IMR-90 (cell line): ENCODE measurements around the gene ZBED4. TPM values are rescaled to one million over a fixed set of nuclear protein-coding genes. Genes with fewer than 3 reads are reported as not detected.

Experiments used
- ATAC-seq: fragments of 200-7000 bp; cut with Tn5 transposase; 2 replicates; pipeline ENCODE4 v1.9.1; 2020; ENCODE audit warnings: low read depth, mild to moderate bottlenecking, moderate library complexity
- BruUV-seq: library from RNA; stranded (reverse); fragments of 400-500 nt; replicated peaks from 2 replicates; lab custom pipeline; 2021; lab: Mats Ljungman, UMichigan
- CTCF ChIA-PET: fragments of 300-600 bp; formaldehyde crosslinking; extraction: SDS; loops from one replicate; lab custom pipeline; 2021; ENCODE audit warnings: antibody characterized with exemption; lab: Yijun Ruan, JAX
- POLR2A ChIA-PET: fragments of 300-600 bp; sonication (Branson Sonifier 250); formaldehyde crosslinking; loops from one replicate; lab custom pipeline; 2022; ENCODE audit warnings: antibody characterized with exemption; ENCODE audit not compliant: unreplicated experiment; lab: Charles Lee
- DNase-seq: peaks from one replicate; pipeline ENCODE4 v3.0.0; 2013
- H2AFZ ChIP-seq: replicated peaks from 2 replicates; pipeline ENCODE3; 2013; ENCODE audit warnings: low read length, mild to moderate bottlenecking; ENCODE audit not compliant: poor library complexity
- H2AK5ac ChIP-seq: 2 replicates; pipeline ENCODE4 v1.6.1; 2013; ENCODE audit warnings: low read depth, low read length, inconsistent platforms
- H2AK9ac ChIP-seq: replicated peaks from 2 replicates; pipeline ENCODE3; 2013; ENCODE audit warnings: mild to moderate bottlenecking, low read depth, low read length, moderate library complexity; ENCODE audit not compliant: poor library complexity
- H2BK120ac ChIP-seq: 2 replicates; pipeline ENCODE4 v1.6.1; 2013; ENCODE audit warnings: low read depth, low read length, inconsistent platforms
- H2BK15ac ChIP-seq: 3 replicates; pipeline ENCODE4 v1.6.1; 2013; ENCODE audit warnings: low read depth, low read length, inconsistent platforms
- H2BK20ac ChIP-seq: 2 replicates; pipeline ENCODE4 v1.6.1; 2013; ENCODE audit warnings: low read depth, mild to moderate bottlenecking, inconsistent platforms, low read length, moderate library complexity
- H2BK5ac ChIP-seq: 2 replicates; pipeline ENCODE4 v1.6.1; 2013; ENCODE audit warnings: mild to moderate bottlenecking, low read depth, low read length, inconsistent platforms; ENCODE audit not compliant: poor library complexity, severe bottlenecking
- H3K14ac ChIP-seq: replicated peaks from 2 replicates; pipeline ENCODE4 v1.6.1; 2013; ENCODE audit warnings: low read depth, low read length, inconsistent platforms
- H3K18ac ChIP-seq: 2 replicates; pipeline ENCODE4 v1.6.1; 2013; ENCODE audit warnings: low read depth, low read length, control low read depth
- H3K23ac ChIP-seq: 2 replicates; pipeline ENCODE4 v1.6.1; 2013; ENCODE audit warnings: low read depth, low read length, inconsistent platforms
- H3K27ac ChIP-seq: 2 replicates; pipeline ENCODE4 v1.5.1; 2013; ENCODE audit warnings: mild to moderate bottlenecking, control low read depth, low read length; ENCODE audit not compliant: insufficient read depth
- H3K27me3 ChIP-seq: 2 replicates; pipeline ENCODE4 v1.6.1; 2013; ENCODE audit warnings: low read length; ENCODE audit not compliant: control insufficient read depth, insufficient read depth
- H3K36me3 ChIP-seq: 2 replicates; pipeline ENCODE4 v1.6.1; 2013; ENCODE audit warnings: low read length, mixed read lengths; ENCODE audit not compliant: control insufficient read depth, insufficient read depth
- H3K4ac ChIP-seq: 2 replicates; pipeline ENCODE4 v1.6.1; 2013; ENCODE audit warnings: low read depth, low read length, inconsistent platforms
- H3K4me1 ChIP-seq: 2 replicates; pipeline ENCODE4 v1.6.1; 2013; ENCODE audit warnings: low read length, mixed read lengths; ENCODE audit not compliant: control insufficient read depth, insufficient read depth
- H3K4me2 ChIP-seq: 2 replicates; pipeline ENCODE4 v1.6.1; 2013; ENCODE audit warnings: low read depth, mild to moderate bottlenecking, control low read depth, low read length, moderate library complexity
- H3K4me3 ChIP-seq: 2 replicates; pipeline ENCODE4 v1.5.1; 2013; ENCODE audit warnings: low read depth, mild to moderate bottlenecking, control low read depth, low read length, moderate library complexity; ENCODE audit not compliant: insufficient read depth
- H3K56ac ChIP-seq: 2 replicates; pipeline ENCODE4 v1.6.1; 2013; ENCODE audit warnings: low read length, inconsistent platforms; ENCODE audit not compliant: insufficient read depth; ENCODE audit errors: extremely low read depth
- H3K79me1 ChIP-seq, 2 experiments: 2 replicates each; pipeline ENCODE4 v1.6.1; 2013; ENCODE audit warnings: low read length in 2 of 2, inconsistent platforms in 1 of 2, low read depth in 1 of 2
- H3K9ac ChIP-seq: 2 replicates; pipeline ENCODE4 v1.6.1; 2013; ENCODE audit warnings: low read depth, low read length, control low read depth
- H3K9me1 ChIP-seq: 2 replicates; pipeline ENCODE4 v1.6.1; 2013; ENCODE audit warnings: low read length, inconsistent platforms; ENCODE audit not compliant: insufficient read depth
- H3K9me3 ChIP-seq: 2 replicates; pipeline ENCODE4 v1.6.1; 2013; ENCODE audit warnings: low read length; ENCODE audit not compliant: control insufficient read depth, insufficient read depth
- H4K20me1 ChIP-seq: 2 replicates; pipeline ENCODE4 v1.6.1; 2013; ENCODE audit warnings: low read length, inconsistent platforms; ENCODE audit not compliant: insufficient read depth
- H4K5ac ChIP-seq: 2 replicates; pipeline ENCODE4 v1.6.1; 2013; ENCODE audit warnings: mild to moderate bottlenecking, low read depth, low read length, control low read depth
- H4K8ac ChIP-seq, 2 experiments: 2 replicates each; pipeline ENCODE4 v1.6.1; 2013; ENCODE audit warnings: low read depth in 2 of 2, low read length in 2 of 2, control low read depth in 1 of 2, inconsistent platforms in 1 of 2
- H4K91ac ChIP-seq: 2 replicates; pipeline ENCODE4 v1.6.1; 2013; ENCODE audit warnings: low read depth, low read length, inconsistent platforms; ENCODE audit not compliant: insufficient read depth
- BHLHE40 ChIP-seq: fragments of 150-350 bp; IDR thresholded peaks from 2 replicates; pipeline ENCODE4 v1.6.1; 2016; ENCODE audit warnings: mild to moderate bottlenecking, low read depth, low read length
- CEBPB ChIP-seq: IDR thresholded peaks from 2 replicates; pipeline ENCODE4 v1.6.1; 2012; ENCODE audit warnings: low read depth, low read length, improper control_type of control experiment
- CHD1 ChIP-seq: IDR thresholded peaks from 2 replicates; pipeline ENCODE4 v1.6.1; 2012; ENCODE audit warnings: low read depth, low read length, improper control_type of control experiment
- CTCF ChIP-seq: conservative IDR thresholded peaks from 2 replicates; pipeline ENCODE4 v1.5.1; 2012; ENCODE audit warnings: mild to moderate bottlenecking, low read depth, low read length, improper control_type of control experiment
- ELK1 ChIP-seq: fragments of 150-350 bp; IDR thresholded peaks from 2 replicates; pipeline ENCODE4 v1.6.1; 2016; ENCODE audit warnings: low read depth, mild to moderate bottlenecking, low read length, moderate library complexity, borderline replicate concordance
- FOS ChIP-seq: fragments of 150-350 bp; IDR thresholded peaks from 2 replicates; pipeline ENCODE4 v1.6.1; 2016; ENCODE audit warnings: low read depth, low read length
- MAFK ChIP-seq: IDR thresholded peaks from 2 replicates; pipeline ENCODE4 v1.6.1; 2012; ENCODE audit warnings: low read depth, low read length, improper control_type of control experiment
- MAZ ChIP-seq: IDR thresholded peaks from 2 replicates; pipeline ENCODE4 v1.6.1; 2012; ENCODE audit warnings: low read depth, mild to moderate bottlenecking, low read length, improper control_type of control experiment, moderate library complexity, borderline replicate concordance
- MXI1 ChIP-seq: IDR thresholded peaks from 2 replicates; pipeline ENCODE4 v1.6.1; 2012; ENCODE audit warnings: low read depth, mild to moderate bottlenecking, low read length, moderate library complexity, borderline replicate concordance
- NFE2L2 ChIP-seq: fragments of 150-350 bp; IDR thresholded peaks from 2 replicates; pipeline ENCODE4 v1.6.1; 2016; ENCODE audit warnings: low read depth, mild to moderate bottlenecking, low read length
- POLR2A ChIP-seq: IDR thresholded peaks from 2 replicates; pipeline ENCODE4 v1.6.1; 2012; ENCODE audit warnings: mild to moderate bottlenecking, low read depth, low read length
- RCOR1 ChIP-seq: IDR thresholded peaks from 2 replicates; pipeline ENCODE4 v1.6.1; 2012; ENCODE audit warnings: mild to moderate bottlenecking, low read length, improper control_type of control experiment; ENCODE audit not compliant: insufficient replicate concordance
- RFX5 ChIP-seq: IDR thresholded peaks from 2 replicates; pipeline ENCODE4 v1.8.0; 2012; ENCODE audit warnings: low read depth, mild to moderate bottlenecking, low read length, moderate library complexity
- SMC3 ChIP-seq: fragments of 150-350 bp; IDR thresholded peaks from 2 replicates; pipeline ENCODE4 v1.6.1; 2016; ENCODE audit warnings: low read depth, mild to moderate bottlenecking, antibody characterized with exemption, low read length, moderate library complexity
- USF2 ChIP-seq: fragments of 150-350 bp; IDR thresholded peaks from 2 replicates; pipeline ENCODE4 v1.6.1; 2017; ENCODE audit warnings: mild to moderate bottlenecking, antibody characterized with exemption, low read length, low read depth
- WGBS, 2 experiments: methylation state at CpG; one replicate each; pipeline versions ENCODE4 v1.1.5 to v1.1.7; 2013; ENCODE audit warnings: missing lambda C conversion rate in 2 of 2; ENCODE audit not compliant: insufficient read length in 1 of 2; ENCODE audit errors: extremely low coverage in 2 of 2; 5-methylcytosine and 5-hydroxymethylcytosine counted together
- dilution Hi-C: fragments of 300-500 bp; cut with HindIII; formaldehyde crosslinking; loops from one replicate; pipeline ENCODE4 v1.14.3; 2018; ENCODE audit warnings: low sequenced_read_pairs; ENCODE audit not compliant: unreplicated experiment
- in situ Hi-C: fragments of 300-500 bp; cut with MboI; formaldehyde crosslinking; loops from 3 replicates; pipeline ENCODE4 v1.14.3; 2019; ENCODE audit warnings: low sequenced_read_pairs, inconsistent platforms, mixed read lengths
- intact Hi-C: fragments of 100-400 bp; cut with micrococcal nuclease; formaldehyde crosslinking; loops from 2 replicates; pipeline ENCODE4 v1.10.0; 2022
- polyA plus RNA-seq, 3 experiments: library from polyadenylated mRNA; depleted of rRNA; stranded (reverse); fragments of >200 nt; gene quantifications; 2 replicates each; pipeline ENCODE4 v1.2.3, GENCODE V29; 2012; ENCODE audit warnings: low replicate concordance in 1 of 3
- total RNA-seq: library from RNA; depleted of rRNA; stranded (reverse); fragments of >200 nt; gene quantifications from 2 replicates; pipeline ENCODE4 v1.2.3, GENCODE V29; 2012

ZBED4 gene
- total and polyA plus RNA-seq, 2 of the 4 experiments (the other 2 are of a cell fraction): 9.3 to 10.5 TPM

GRCh38 chr22:49855251-49855911 lies 1.7 kb downstream of the ZBED4 start:
- TF ChIP-seq SMC3: no peak
- no peak for TF ChIP-seq CTCF
- no peak for TF ChIP-seq MAZ
- no peak; the same call in 1 of the 2 replicates for TF ChIP-seq POLR2A
- TF ChIP-seq MXI1: no peak
- TF ChIP-seq RFX5: no peak
- no peak for TF ChIP-seq ELK1
- TF ChIP-seq USF2: no peak
- TF ChIP-seq FOS: no peak
- no peak for TF ChIP-seq BHLHE40
- no peak for TF ChIP-seq NFE2L2
- no peak for TF ChIP-seq RCOR1
- TF ChIP-seq CHD1: no peak
- no peak for TF ChIP-seq CEBPB
- TF ChIP-seq MAFK: no peak
- Histone ChIP-seq H4K91ac (no peak overlapping the region), H3K4me2 (peak overlapping the region; percentile 87), H3K4me3 (peak overlapping the region; percentile 78; the same call in 1 of the 2 replicates), H2AK9ac (peak overlapping the region; percentile 63), H3K9me3 (no peaks in the 10 kb centered on the region), H2BK5ac (no peak overlapping the region), H3K23ac (peak overlapping the region; percentile 2), H3K18ac (no peak overlapping the region), H2AFZ (no peak overlapping the region), H3K27me3 (peaks cover 5% of the 10 kb centered on the region; the same call in 1 of the 2 replicates), H3K36me3 (peaks cover 5% of the 10 kb centered on the region), H2BK20ac (no peak overlapping the region), H3K4me1 (peaks cover 6% of the 10 kb centered on the region), H3K56ac (no peak overlapping the region), H3K9me1 (no peaks in the 10 kb centered on the region; the same call in 1 of the 2 replicates), H3K79me1 (peaks cover 15 to 49% of the 10 kb centered on the region in 2 experiments), H4K5ac (no peak overlapping the region), H2BK120ac (no peak overlapping the region), H3K9ac (peak overlapping the region; percentile 48; the same call in 1 of the 2 replicates), H2AK5ac (peak overlapping the region; percentile 28; the same call in 1 of the 2 replicates), H3K27ac (no peak overlapping the region), H4K20me1 (peaks cover 56% of the 10 kb centered on the region), H3K4ac (no peak overlapping the region), H4K8ac (no peak overlapping the region), H3K14ac (0 out of 2 replicates have a peak overlapping the region, but pooled peaks have one; percentile 19), H2BK15ac (no peak overlapping the region)
- in situ Hi-C loops (no loop called here), intact Hi-C loops (loop anchor here (2.0 kb wide), 1 partner anchor 63 kb away; the partner anchor contains the start of genes ALG12 and CRELD2), dilution Hi-C loops (no loop called here)
- DNase-seq: peak; percentile 33
- no TSS peak for BruUV-seq
- ATAC-seq: no peak
- ChIA-PET POLR2A (no interaction called here), CTCF (no interaction called here)
- WGBS, 2 experiments: 20% methylated on average over 1 of the region's 9 CpGs; no CpG with 5 or more reads in 1 of the 2 experiments
